Measurements from ENCODE around the gene TSPAN32.

TSPAN32 gene

GRCh38 chr11:2307501-2308331, 5.9 kb downstream of the TSPAN32 start:
- Histone ChIP-seq H3K27ac (no peak overlapping the region), H3K27me3 (ENCODE audit: insufficient read depth, low read depth) (peaks cover 25% of the 10 kb centered on the region; the same call in 1 of the 2 replicates)
- no peak for TF ChIP-seq CTCF (conservative IDR thresholded peaks at IDR 0.05; ENCODE audit: low read depth, low read length)

GRCh38 chr11:2308713-2309112, 6.9 kb downstream of the TSPAN32 start:
- Histone ChIP-seq H4K20me1 (ENCODE audit: insufficient read depth) (no peaks in the 10 kb centered on the region), H3K27ac (no peak overlapping the region), H3K36me3 (ENCODE audit: insufficient read depth) (no peaks in the 10 kb centered on the region), H3K4me3 (IDR thresholded peaks at IDR 0.05; ENCODE audit: insufficient read depth, low read depth, low read length) (no peak overlapping the region), H3K79me2 (ENCODE audit: insufficient read depth, low read depth) (no peaks in the 10 kb centered on the region), H3K4me1 (ENCODE audit: low read depth, poor library complexity, severe bottlenecking) (peaks cover 4% of the 10 kb centered on the region), H3K27me3 (ENCODE audit: insufficient read depth, low read depth) (peaks cover 26% of the 10 kb centered on the region; the same call in 1 of the 2 replicates), H3K9ac (no peak overlapping the region), H3K4me2 (no peak overlapping the region), H2AFZ (ENCODE audit: low read depth) (no peak overlapping the region)
- TF ChIP-seq CTCF (conservative IDR thresholded peaks at IDR 0.05; ENCODE audit: low read depth, low read length), result no peak

More at GRCh38 chr11:2307501-2308331, 5.9 kb downstream of the TSPAN32 start:
- H3K4me2 ChIP-seq, result no peak overlapping the region
- no peaks in the 10 kb centered on the region for H3K79me2 ChIP-seq (ENCODE audit: insufficient read depth, low read depth)
- H2AFZ ChIP-seq (ENCODE audit: low read depth), result no peak overlapping the region
- no peaks in the 10 kb centered on the region for H3K36me3 ChIP-seq (ENCODE audit: insufficient read depth)
- no peaks in the 10 kb centered on the region for H4K20me1 ChIP-seq (ENCODE audit: insufficient read depth)
- peaks cover 4% of the 10 kb centered on the region for H3K4me1 ChIP-seq (ENCODE audit: low read depth, poor library complexity, severe bottlenecking)
- no peak overlapping the region for H3K4me3 ChIP-seq (IDR thresholded peaks at IDR 0.05; ENCODE audit: insufficient read depth, low read depth, low read length)
- H3K9ac ChIP-seq, result no peak overlapping the region

- H4K20me1 ChIP-seq (ENCODE audit: insufficient read depth), result no peaks in the 10 kb centered on the region
- no peaks in the 10 kb centered on the region for H3K36me3 ChIP-seq (ENCODE audit: insufficient read depth)
- no peaks in the 10 kb centered on the region for H3K79me2 ChIP-seq (ENCODE audit: insufficient read depth, low read depth)
- H3K9ac ChIP-seq, result no peak overlapping the region
- no peak overlapping the region for H3K27ac ChIP-seq
- no peak for TF ChIP-seq CTCF (conservative IDR thresholded peaks at IDR 0.05; ENCODE audit: low read depth, low read length)
- no peak overlapping the region for H2AFZ ChIP-seq (ENCODE audit: low read depth)
- H3K27me3 ChIP-seq (ENCODE audit: insufficient read depth, low read depth), result peaks cover 26% of the 10 kb centered on the region; the same call in 1 of the 2 replicates
- H3K4me3 ChIP-seq (IDR thresholded peaks at IDR 0.05; ENCODE audit: insufficient read depth, low read depth, low read length), result no peak overlapping the region
- H3K4me2 ChIP-seq, result no peak overlapping the region
- H3K4me1 ChIP-seq (ENCODE audit: low read depth, poor library complexity, severe bottlenecking), result peaks cover 4% of the 10 kb centered on the region
Measured at GRCh38 chr11:2309251-2310072, 7.6 kb downstream of the TSPAN32 start.

- Histone ChIP-seq H3K4me2 (no peak overlapping the region), H3K27ac (no peak overlapping the region), H4K20me1 (ENCODE audit: insufficient read depth) (no peaks in the 10 kb centered on the region), H3K27me3 (ENCODE audit: insufficient read depth, low read depth) (peaks cover 25% of the 10 kb centered on the region; the same call in 1 of the 2 replicates), H2AFZ (ENCODE audit: low read depth) (no peak overlapping the region), H3K4me1 (ENCODE audit: low read depth, poor library complexity, severe bottlenecking) (peaks cover 4% of the 10 kb centered on the region), H3K79me2 (ENCODE audit: insufficient read depth, low read depth) (no peaks in the 10 kb centered on the region), H3K4me3 (IDR thresholded peaks at IDR 0.05; ENCODE audit: insufficient read depth, low read depth, low read length) (no peak overlapping the region), H3K9ac (no peak overlapping the region), H3K36me3 (ENCODE audit: insufficient read depth) (no peaks in the 10 kb centered on the region)
- TF ChIP-seq CTCF (conservative IDR thresholded peaks at IDR 0.05; ENCODE audit: low read depth, low read length), result no peak
Measured at GRCh38 chr11:2310073-2310785, 8.4 kb downstream of the TSPAN32 start.

Measured in KMS-11 (cell line).